B cell (primary cell): ENCODE data around the gene ATP5F1E. TPM values are rescaled to one million over a fixed set of nuclear protein-coding genes. Genes with fewer than 3 reads are reported as not detected.

ENCODE experiments used
- ATAC-seq: fragments of 200-7000 bp; cut with Tn5 transposase; one replicate; pipeline ENCODE4 v1.10.0; 2021; ENCODE audit warnings: low read depth, mild to moderate bottlenecking, moderate number of reproducible peaks, moderate library complexity
- CTCF ChIA-PET: fragments of 350-600 bp; sonication (Branson Sonifier 250); formaldehyde crosslinking; loops from one replicate; lab custom pipeline; 2021; ENCODE audit warnings: antibody characterized with exemption, inconsistent platforms; lab: Charles Lee
- POLR2A ChIA-PET: fragments of 350-600 bp; sonication (Branson Sonifier 250); formaldehyde crosslinking; loops from one replicate; lab custom pipeline; 2021; ENCODE audit warnings: antibody characterized with exemption; lab: Charles Lee
- DNase-seq: peaks from one replicate; pipeline ENCODE4 v3.0.0; 2013
- H2AFZ ChIP-seq: 2 replicates; pipeline ENCODE4 v1.6.1; 2012; ENCODE audit warnings: mild to moderate bottlenecking, low read depth, low read length; ENCODE audit not compliant: insufficient read depth, poor library complexity, severe bottlenecking
- H3K27ac ChIP-seq, 2 donors: 1 replicate in 1 of 2; 2 replicates in 1 of 2; pipeline ENCODE4 v1.5.1; 2012 to 2013; ENCODE audit warnings: low read length in 2 of 2, mild to moderate bottlenecking in 2 of 2, moderate library complexity in 1 of 2
- H3K27me3 ChIP-seq, 4 experiments: fragments of 200-600 bp in 1 of 4; sonication (generic) in 1 of 4; replicated peaks in 1 of 4; 1 replicate in 2 of 4; 2 replicates in 2 of 4; pipeline versions ENCODE4 v1.6.1 to v1.7.0; 2013 to 2016; ENCODE audit warnings: low read length in 3 of 4, mild to moderate bottlenecking in 2 of 4, mixed read lengths in 1 of 4, moderate library complexity in 1 of 4; ENCODE audit not compliant: insufficient read depth in 4 of 4, control insufficient read depth in 3 of 4; ENCODE audit errors: control extremely low read depth in 1 of 4
- H3K36me3 ChIP-seq, 2 experiments: replicated peaks in 1 of 2; 1 replicate in 1 of 2; 2 replicates in 1 of 2; pipeline versions ENCODE4 v1.6.1 to v1.7.1; 2013; ENCODE audit warnings: low read length in 1 of 2; ENCODE audit not compliant: insufficient read depth in 2 of 2, control insufficient read depth in 1 of 2; ENCODE audit errors: control extremely low read depth in 1 of 2, extremely low read depth in 1 of 2
- H3K4me1 ChIP-seq, 2 donors: fragments of 200-600 bp in 1 of 2; sonication (generic) in 1 of 2; 1 replicate in 1 of 2; 2 replicates in 1 of 2; pipeline versions ENCODE4 v1.5.1 to v1.6.1; 2013 to 2017; ENCODE audit warnings: low read length in 2 of 2; ENCODE audit not compliant: control insufficient read depth in 2 of 2, insufficient read depth in 2 of 2
- H3K4me2 ChIP-seq: replicated peaks from 2 replicates; pipeline ENCODE3; 2012; ENCODE audit warnings: mild to moderate bottlenecking, low read depth, low read length; ENCODE audit not compliant: poor library complexity, severe bottlenecking
- H3K4me3 ChIP-seq, 5 experiments: fragments of 200-600 bp in 1 of 5; sonication (generic) in 1 of 5; 1 replicate in 3 of 5; 2 replicates in 2 of 5; pipeline versions ENCODE4 v1.5.1 to v1.7.0; 2011 to 2016; ENCODE audit warnings: low read length in 4 of 5, mild to moderate bottlenecking in 4 of 5, low read depth in 2 of 5, control low read depth in 1 of 5, moderate library complexity in 1 of 5; ENCODE audit not compliant: insufficient read depth in 1 of 5; ENCODE audit errors: control extremely low read depth in 1 of 5, extremely low read depth in 1 of 5
- H3K79me2 ChIP-seq: fragments of 200-600 bp; sonication (generic); one replicate; pipeline ENCODE4 v1.6.0; 2016; ENCODE audit warnings: low read length; ENCODE audit not compliant: control insufficient read depth, insufficient read depth
- H3K9ac ChIP-seq: fragments of 200-600 bp; sonication (generic); 2 replicates; pipeline ENCODE4 v1.6.1; 2017; ENCODE audit warnings: mild to moderate bottlenecking, low read length, moderate library complexity
- H3K9me3 ChIP-seq, 3 donors: one replicate each; pipeline versions ENCODE4 v1.6.1 to v1.7.1; 2013; ENCODE audit warnings: low read length in 2 of 3; ENCODE audit not compliant: control insufficient read depth in 2 of 3, insufficient read depth in 1 of 3; ENCODE audit errors: control extremely low read depth in 1 of 3
- H4K20me1 ChIP-seq: 2 replicates; pipeline ENCODE4 v1.6.0; 2012; ENCODE audit warnings: mild to moderate bottlenecking, low read length; ENCODE audit not compliant: insufficient read depth, control insufficient read depth, poor library complexity, severe bottlenecking
- H3K27ac Mint-ChIP-seq: one replicate; pipeline ENCODE4 v1.8.0; 2021; ENCODE audit warnings: mixed read lengths
- H3K27me3 Mint-ChIP-seq: one replicate; pipeline ENCODE4 v1.8.0; 2021; ENCODE audit warnings: mixed read lengths
- H3K4me1 Mint-ChIP-seq: one replicate; pipeline ENCODE4 v1.8.0; 2021; ENCODE audit warnings: mixed read lengths
- H3K4me3 Mint-ChIP-seq: one replicate; pipeline ENCODE4 v1.8.0; 2021; ENCODE audit warnings: mixed read lengths
- H3K9me3 Mint-ChIP-seq: one replicate; pipeline ENCODE4 v1.8.0; 2022; ENCODE audit warnings: mixed read lengths; ENCODE audit not compliant: insufficient read depth
- CTCF ChIP-seq: fragments of 200-600 bp; IDR thresholded peaks from one replicate; pipeline ENCODE4 v1.8.0; 2022; ENCODE audit warnings: antibody characterized with exemption, mild to moderate bottlenecking
- EZH2 ChIP-seq: IDR thresholded peaks from 2 replicates; pipeline ENCODE4 v1.6.1; 2012; ENCODE audit warnings: borderline replicate concordance, low read depth, mild to moderate bottlenecking, moderate library complexity, low read length; ENCODE audit not compliant: insufficient read depth, poor library complexity, severe bottlenecking
- WGBS: methylation state at CpG from one replicate; pipeline ENCODE4 v1.1.5; 2013; ENCODE audit warnings: missing lambda C conversion rate; ENCODE audit not compliant: insufficient coverage; 5-methylcytosine and 5-hydroxymethylcytosine counted together
- intact Hi-C: fragments of 100-400 bp; cut with micrococcal nuclease; formaldehyde crosslinking; loops from one replicate; pipeline ENCODE4 v1.10.0; 2022
- polyA plus RNA-seq: library from polyadenylated mRNA; depleted of rRNA; stranded (reverse); fragments of >200 nt; gene quantifications from 2 replicates; pipeline ENCODE4 v1.2.3, GENCODE V29; 2012
- total RNA-seq, 2 donors: library from RNA; stranded (reverse); fragments of 120-200 nt in 1 of 2; gene quantifications; 1 replicate in 1 of 2; 2 replicates in 1 of 2; pipeline versions ENCODE4 v1.2.3 to v1.2.4, GENCODE V29; 2013 to 2022

The ATP5F1E gene
- total and polyA plus RNA-seq, 2 donors (not counting 1 experiment from before 2014, with no cell fraction given): 22.2 to 55.0 TPM

- intact Hi-C loops: loop anchor here (1.0 to 10.0 kb wide), 8 partner anchors 24 to 1610 kb away; partner anchors contain the start of genes NELFCD, PRELID3B and RBM38
- Histone ChIP-seq H3K4me2 (peak overlapping the region; percentile 86), H3K79me2 (peaks cover 76% of the 10 kb centered on the region), H3K27me3 (no peaks in the 10 kb centered on the region), H2AFZ (no peak overlapping the region), H3K9ac (peak overlapping the region; percentile 80), H3K4me3 (peak overlapping the region; percentile 77 to 91 (median 88)), H3K4me1 (peaks cover 46 to 69% of the 10 kb centered on the region in 2 donors), H3K27ac (peak overlapping the region; percentile 97), H4K20me1 (peaks cover 56% of the 10 kb centered on the region), H3K36me3 (peaks cover 0 to 39% of the 10 kb centered on the region in 2 experiments), H3K9me3 (peaks cover 0 to 6% (median 0%) of the 10 kb centered on the region in 3 donors)
- H3K27me3 Mint-ChIP-seq: no peaks in the 10 kb centered on the region
- TF ChIP-seq CTCF (no peak), EZH2 (no peak)
- ATAC-seq (peak; percentile 76), DNase-seq (peak; percentile 95)
- ChIA-PET POLR2A (interaction anchor here (0.9 to 3.1 kb wide), 7 partner anchors 9 to 1385 kb away, joined by 3 to 30 read pairs (median 3); partner anchors contain the start of gene ATP5F1E), CTCF (interaction anchor here (0.7 to 2.9 kb wide), 5 partner anchors 23 to 217 kb away, joined by 3 to 19 read pairs (median 6); partner anchors contain the start of genes ATP5F1E and NELFCD)
- H3K4me3 Mint-ChIP-seq: peak overlapping the region; percentile 96
- peak overlapping the region; percentile 99 for H3K27ac Mint-ChIP-seq
- H3K9me3 Mint-ChIP-seq: no peaks in the 10 kb centered on the region
- WGBS: 3% methylated on average over 17 of the region's 17 CpGs
- H3K4me1 Mint-ChIP-seq: peaks cover 67% of the 10 kb centered on the region
These were observed 27.2 kb downstream of the ATP5F1E start for GRCh38 chr20:59004763-59005522.

GRCh38 chr20:59004493-59004762 is 27.7 kb downstream of the ATP5F1E start:
- WGBS: 0% methylated on average over 4 of the region's 4 CpGs
- Histone ChIP-seq H4K20me1 (peaks cover 58% of the 10 kb centered on the region), H3K27me3 (no peaks in the 10 kb centered on the region), H3K9me3 (peaks cover 0 to 6% (median 0%) of the 10 kb centered on the region in 3 donors), H3K4me1 (peaks cover 46 to 69% of the 10 kb centered on the region in 2 donors), H3K9ac (peak overlapping the region; percentile 80), H3K4me3 (peak overlapping the region; percentile 77 to 91 (median 88)), H3K4me2 (peak overlapping the region; percentile 86), H3K27ac (peak overlapping the region; percentile 97), H3K79me2 (peaks cover 78% of the 10 kb centered on the region), H2AFZ (no peak overlapping the region), H3K36me3 (peaks cover 0 to 41% of the 10 kb centered on the region in 2 experiments)
- intact Hi-C loops: loop anchor here (1.0 to 10.0 kb wide), 5 partner anchors 23 to 1610 kb away; partner anchors contain the start of genes NELFCD and RBM38
- DNase-seq (no peak), ATAC-seq (peak; percentile 2)
- no peaks in the 10 kb centered on the region for H3K9me3 Mint-ChIP-seq
- H3K27me3 Mint-ChIP-seq: no peaks in the 10 kb centered on the region
- CTCF ChIA-PET: interaction anchor here (0.7 to 2.9 kb wide), 4 partner anchors 28 to 218 kb away, joined by 3 to 19 read pairs (median 6); partner anchors contain the start of gene ATP5F1E
- H3K27ac Mint-ChIP-seq: peak overlapping the region; percentile 99
- peak overlapping the region; percentile 96 for H3K4me3 Mint-ChIP-seq
- POLR2A ChIA-PET: interaction anchor here (0.9 to 3.1 kb wide), 3 partner anchors 27 to 115 kb away, joined by 3 to 30 read pairs (median 6); partner anchors contain the start of gene ATP5F1E
- peaks cover 65% of the 10 kb centered on the region for H3K4me1 Mint-ChIP-seq
- TF ChIP-seq EZH2 (no peak), CTCF (no peak)
